HG02970 (cell line): ENCODE results near the gene ETV7.
"Not testable (repeated sequence)": the region's sequence is repeated elsewhere in the genome, so short reads cannot be mapped to it uniquely, and the experiment has no call there.

Experiments
- ATAC-seq: cut with Tn5 transposase; IDR thresholded peaks from one replicate; pipeline ENCODE4 v1.9.1; 2021; ENCODE audit warnings: mild to moderate bottlenecking, moderate library complexity, moderate number of reproducible peaks; ENCODE audit not compliant: unreplicated experiment, low FRiP score

ETV7 gene

GRCh38 chr6:36346486-36347273, 40.8 kb downstream of the ETV7 start:
- no peak for ATAC-seq

GRCh38 chr6:36345681-36346466, 41.6 kb downstream of the ETV7 start:
- no peak for ATAC-seq

DNA sequence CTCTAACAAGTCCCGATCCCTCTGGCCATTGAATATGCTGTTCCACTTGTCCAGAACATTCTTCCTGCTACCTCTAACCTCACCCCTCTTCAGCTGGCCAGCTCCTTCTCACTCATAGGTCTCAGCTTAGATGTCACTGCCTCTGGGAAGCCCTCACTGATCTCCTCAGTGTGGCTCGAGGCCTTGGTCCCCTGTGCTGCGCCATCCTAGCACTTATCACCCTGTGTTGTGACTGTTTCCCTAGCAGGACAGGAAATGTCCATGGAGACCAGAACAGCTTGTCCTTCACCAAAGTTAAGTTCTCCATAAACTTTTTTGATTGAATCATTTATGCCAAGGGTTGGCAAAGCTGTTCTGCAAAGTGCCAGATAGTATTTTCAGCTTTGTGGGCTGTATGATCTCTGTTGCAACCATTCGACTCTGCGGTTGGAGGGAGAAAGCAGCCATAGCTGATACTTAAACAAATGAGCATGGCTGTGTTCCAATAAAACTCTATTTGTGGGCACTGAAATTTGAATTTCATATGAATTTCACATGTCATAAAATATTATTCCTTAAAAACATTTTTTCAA, 44.3 kb downstream of the ETV7 start:
- ATAC-seq, result no peak

DNA sequence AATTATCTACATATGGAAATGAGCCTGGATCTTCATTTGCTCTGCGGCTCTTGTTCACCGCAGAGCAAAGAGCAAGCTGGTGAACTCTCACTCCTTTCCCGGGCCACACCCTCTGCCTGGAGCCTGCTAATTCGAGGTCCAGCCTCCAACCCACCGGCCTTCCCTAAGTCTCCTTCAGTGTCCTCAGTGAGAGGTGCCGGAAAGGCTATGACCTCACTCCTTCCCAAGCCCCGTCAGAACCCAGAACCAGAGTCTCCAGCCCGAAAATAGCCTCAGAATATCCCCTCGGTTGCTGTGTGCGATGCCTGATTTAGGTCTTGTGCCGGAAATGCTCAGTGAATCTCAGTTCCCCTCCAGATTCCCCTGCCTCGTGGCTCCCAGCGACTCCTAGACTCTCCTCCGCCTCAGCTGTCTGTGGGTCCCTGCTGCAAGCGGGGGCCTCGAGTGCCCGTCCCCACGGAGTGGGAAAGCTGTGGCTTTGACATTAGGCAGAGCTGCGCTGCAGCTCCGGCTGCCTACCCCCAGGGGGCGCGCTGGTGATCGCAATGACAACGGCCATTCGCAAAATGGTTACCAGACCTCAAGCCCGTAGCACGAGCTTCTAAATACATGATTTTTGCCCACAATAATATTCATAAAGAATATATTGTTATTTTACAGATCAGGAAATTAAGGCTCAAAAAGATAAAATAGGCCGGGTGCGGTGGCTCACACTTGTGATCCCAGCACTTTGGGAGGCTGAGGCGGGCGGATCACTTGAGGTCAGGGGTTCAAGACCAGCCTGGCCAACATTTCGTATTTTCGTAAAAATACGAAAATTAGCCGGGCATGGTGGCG, 46.6 kb downstream of the ETV7 start:
- ATAC-seq, result no peak

GRCh38 chr6:36340306-36340617, 47.2 kb downstream of the ETV7 start:
- ATAC-seq, result no peak

DNA sequence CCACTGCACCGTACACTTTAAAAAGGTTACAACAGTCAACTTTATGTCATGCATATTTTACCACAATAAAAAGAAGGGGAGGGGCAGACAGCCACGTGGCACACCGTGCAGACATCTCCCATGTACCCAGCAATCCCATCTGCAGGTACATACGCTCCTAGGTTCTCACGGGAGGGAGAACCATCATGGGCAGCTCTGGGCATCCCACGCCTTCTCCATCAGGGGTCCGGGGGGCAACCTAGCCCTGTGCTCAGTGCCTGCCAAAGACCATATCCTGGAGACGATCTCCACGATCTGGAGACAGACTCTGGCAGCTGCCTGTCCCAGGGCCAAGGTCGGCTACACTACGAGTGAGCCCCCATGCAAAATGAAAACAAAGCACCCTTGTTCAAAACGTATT, 48.3 kb downstream of the ETV7 start:
- no peak for ATAC-seq

- not testable (repeated sequence) for ATAC-seq
Observed at GRCh38 chr6:36338223-36338622, 49.2 kb downstream of the ETV7 start.

DNA sequence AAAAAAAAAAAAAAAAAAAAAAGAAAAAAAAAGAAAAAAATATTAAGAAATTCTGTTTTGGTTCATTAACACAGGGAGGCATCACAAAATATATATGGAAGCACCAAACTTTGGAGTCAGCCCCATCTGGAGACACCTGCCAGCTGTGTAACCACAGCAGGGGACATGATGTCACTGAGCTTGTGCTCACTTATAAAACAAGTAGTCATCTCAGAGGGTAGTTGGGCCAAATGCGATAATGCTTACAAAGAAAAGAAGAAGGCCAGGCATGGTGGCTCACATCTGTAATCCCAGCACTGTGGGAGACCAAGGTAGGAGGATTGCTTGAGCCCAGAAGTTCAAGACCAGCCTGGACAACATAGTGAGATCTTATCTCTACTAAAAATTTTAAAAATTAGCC, 49.7 kb downstream of the ETV7 start:
- no peak for ATAC-seq

GRCh38 chr6:36336779-36337241, 50.7 kb downstream of the ETV7 start, which contains the start of gene BNIP5:
Gene BNIP5 (minus strand): TSS chr6:36336888. CDS start chr6:36330690, 6,198 bp downstream.
- ATAC-seq, result no peak

DNA sequence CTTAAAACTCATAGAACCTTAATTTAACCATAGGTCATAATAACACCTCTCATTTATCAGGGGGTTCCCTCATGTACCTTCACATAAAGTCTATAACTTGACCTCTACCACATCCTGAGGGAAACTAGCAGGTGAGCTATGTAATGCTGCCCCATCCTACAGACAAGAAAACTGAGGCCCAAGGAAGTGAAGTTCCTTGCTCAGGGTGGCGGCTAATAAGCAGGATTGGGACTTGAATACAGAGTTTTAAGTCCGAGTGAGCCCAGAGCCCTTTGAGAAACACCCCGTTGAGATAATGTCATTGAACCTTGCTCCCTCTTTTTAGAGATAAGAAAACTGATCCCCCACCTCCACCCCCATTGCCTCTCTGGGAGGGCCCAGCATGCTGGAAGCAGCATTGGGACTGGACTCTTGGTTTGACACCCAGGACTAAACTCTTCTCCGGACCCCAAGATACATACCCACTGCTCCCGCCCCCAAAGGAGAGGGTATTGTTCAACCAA, 51.2 kb downstream of the ETV7 start:
- ATAC-seq, result no peak

DNA sequence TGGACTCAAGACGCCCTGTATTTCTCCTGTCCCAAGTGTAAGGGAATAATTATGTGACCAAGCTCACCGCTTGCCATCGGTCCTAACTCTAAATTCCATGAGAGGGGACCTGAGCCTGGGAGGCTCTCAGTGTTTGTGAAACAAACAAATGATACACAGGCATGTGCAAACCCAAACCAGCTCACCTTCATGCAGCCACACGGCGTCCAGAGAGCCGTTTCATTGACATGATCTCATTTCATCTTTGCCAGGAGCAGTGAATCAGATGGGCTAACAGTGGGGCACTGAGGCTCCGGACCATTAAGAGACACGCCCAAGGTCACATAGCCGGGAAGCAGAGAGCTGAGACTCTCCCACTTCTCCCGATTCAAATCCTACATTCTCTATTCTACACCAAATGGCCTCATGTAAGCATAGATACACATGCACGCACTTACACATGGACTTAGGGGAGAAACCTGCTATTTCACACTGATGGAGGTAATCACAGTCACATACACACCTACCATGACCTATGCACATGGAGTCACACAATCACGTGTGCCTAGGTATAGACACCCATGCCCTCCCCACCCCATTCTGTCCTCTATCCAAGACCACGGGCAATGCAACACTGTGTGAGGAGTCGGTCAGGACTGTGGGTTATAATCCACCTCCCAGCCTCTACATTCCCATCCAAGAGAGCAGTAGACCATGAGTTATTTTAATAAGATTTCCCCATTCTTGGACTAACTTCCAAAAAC, 51.8 kb downstream of the ETV7 start:
- ATAC-seq, result no peak

- no peak for ATAC-seq
Observed at GRCh38 chr6:36334832-36335459, 52.5 kb downstream of the ETV7 start.

GRCh38 chr6:36333931-36334725, 53.3 kb downstream of the ETV7 start:
- no peak for ATAC-seq

- no peak for ATAC-seq
Observed at GRCh38 chr6:36333171-36333895, 54.1 kb downstream of the ETV7 start.

DNA sequence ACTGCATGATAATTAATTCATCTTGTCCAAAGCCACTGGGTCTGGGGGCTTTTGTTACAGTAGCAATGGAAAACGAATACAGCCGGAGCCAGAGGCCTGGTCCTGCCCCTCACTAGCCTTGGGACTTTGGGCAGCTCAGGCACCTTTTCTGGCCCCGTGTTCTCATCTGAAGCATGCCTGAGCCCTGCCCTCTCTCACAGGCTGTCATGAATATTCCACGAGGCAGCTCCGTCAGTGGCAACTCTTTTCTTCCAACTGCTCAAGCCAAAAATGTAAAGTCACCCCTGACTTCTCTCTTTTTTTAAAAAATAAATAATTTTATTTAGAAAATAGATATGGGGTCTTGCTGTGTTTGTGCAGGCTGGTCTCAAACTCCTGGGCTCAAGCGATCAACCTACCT, 56.1 kb downstream of the ETV7 start:
- no peak for ATAC-seq

- no peak for ATAC-seq
Observed at GRCh38 chr6:36330366-36330765, 57.1 kb downstream of the ETV7 start.

DNA sequence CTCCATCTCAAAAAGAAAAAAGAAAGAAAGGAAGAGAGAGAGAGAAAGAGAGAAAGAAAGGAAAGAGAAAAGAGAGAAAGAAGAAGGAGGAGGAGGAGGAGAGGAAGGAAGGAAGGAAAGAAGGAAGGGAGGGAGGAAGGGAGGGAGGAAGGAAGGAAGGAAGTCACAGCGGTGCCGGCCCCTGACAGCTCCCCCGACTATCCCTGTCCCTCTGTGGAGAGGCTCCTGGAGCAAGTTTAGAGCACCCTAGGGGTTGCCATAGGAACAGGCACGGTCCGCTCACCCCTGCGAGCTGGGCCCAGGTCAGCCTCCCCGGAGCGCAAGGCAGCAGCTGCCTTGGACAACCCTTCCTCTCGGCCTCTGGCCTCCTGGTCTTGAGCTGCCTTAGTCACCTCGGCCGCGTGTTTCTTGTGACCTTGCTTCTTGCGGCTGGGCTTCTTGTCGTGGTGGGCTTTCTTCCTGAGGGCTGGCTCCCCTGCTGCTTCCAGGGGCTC, 57.6 kb downstream of the ETV7 start:
- ATAC-seq, result no peak

- no peak for ATAC-seq
Observed at GRCh38 chr6:36328600-36328999, 58.9 kb downstream of the ETV7 start.
